CD4-positive, alpha-beta T cell treated with Interleukin-6 for 4 hours (primary cell): ENCODE results near the gene ALOX15.
"Not testable (repeated sequence)": the region's sequence is repeated elsewhere in the genome, so short reads cannot be mapped to it uniquely, and the experiment has no call there.

Experiments
- DNase-seq: peaks from one replicate; pipeline ENCODE4 v3.0.0-alpha.2; 2020; ENCODE audit warnings: mixed read lengths

The ALOX15 gene, protein sequence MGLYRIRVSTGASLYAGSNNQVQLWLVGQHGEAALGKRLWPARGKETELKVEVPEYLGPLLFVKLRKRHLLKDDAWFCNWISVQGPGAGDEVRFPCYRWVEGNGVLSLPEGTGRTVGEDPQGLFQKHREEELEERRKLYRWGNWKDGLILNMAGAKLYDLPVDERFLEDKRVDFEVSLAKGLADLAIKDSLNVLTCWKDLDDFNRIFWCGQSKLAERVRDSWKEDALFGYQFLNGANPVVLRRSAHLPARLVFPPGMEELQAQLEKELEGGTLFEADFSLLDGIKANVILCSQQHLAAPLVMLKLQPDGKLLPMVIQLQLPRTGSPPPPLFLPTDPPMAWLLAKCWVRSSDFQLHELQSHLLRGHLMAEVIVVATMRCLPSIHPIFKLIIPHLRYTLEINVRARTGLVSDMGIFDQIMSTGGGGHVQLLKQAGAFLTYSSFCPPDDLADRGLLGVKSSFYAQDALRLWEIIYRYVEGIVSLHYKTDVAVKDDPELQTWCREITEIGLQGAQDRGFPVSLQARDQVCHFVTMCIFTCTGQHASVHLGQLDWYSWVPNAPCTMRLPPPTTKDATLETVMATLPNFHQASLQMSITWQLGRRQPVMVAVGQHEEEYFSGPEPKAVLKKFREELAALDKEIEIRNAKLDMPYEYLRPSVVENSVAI

DNA sequence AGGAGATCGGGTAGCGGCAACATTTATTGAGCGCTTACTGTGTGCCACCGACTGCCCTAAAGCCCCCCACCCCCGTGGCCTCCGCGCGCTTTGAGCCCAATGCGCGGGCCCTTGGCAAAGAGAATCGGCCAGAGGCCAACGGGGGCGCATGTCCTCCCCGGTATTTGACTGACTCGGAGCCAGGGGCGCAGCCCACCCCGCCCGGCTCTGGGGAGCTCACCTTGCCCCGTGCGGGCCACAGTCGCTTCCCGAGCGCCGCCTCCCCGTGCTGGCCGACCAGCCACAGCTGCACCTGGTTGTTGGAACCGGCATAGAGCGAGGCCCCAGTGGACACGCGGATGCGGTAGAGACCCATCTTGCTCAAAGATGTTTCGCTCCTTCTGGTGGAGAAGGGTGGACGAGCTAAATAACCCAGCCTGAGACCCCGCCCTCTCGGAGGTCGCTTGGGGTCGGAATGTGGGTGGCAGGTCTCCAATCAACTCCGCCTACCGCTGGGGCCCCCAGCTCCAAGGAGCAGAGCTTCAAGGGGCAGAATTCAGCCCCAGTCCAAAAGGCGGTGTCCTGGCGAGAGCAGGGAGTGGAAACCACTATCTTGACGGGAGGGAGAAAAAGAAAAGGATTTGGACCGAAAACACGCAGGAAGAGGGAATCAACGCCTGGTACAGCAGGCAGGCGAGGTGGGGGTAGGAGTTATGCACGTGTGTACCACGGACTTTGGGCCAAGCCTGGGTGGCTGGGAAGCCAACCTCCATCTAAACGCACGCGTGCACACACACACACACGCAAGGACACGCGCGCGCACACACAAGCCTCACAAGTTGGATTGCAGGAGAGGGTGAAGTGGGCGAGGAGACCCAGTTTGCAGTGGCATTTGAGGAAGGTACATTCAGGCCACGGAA lies at the start of gene ALOX15:
Gene ALOX15, minus strand, starts transcription at position 382 of the 899 bp plus-strand sequence. Its CDS starts 27 bp downstream, at position 355.
- no peak for DNase-seq

DNA sequence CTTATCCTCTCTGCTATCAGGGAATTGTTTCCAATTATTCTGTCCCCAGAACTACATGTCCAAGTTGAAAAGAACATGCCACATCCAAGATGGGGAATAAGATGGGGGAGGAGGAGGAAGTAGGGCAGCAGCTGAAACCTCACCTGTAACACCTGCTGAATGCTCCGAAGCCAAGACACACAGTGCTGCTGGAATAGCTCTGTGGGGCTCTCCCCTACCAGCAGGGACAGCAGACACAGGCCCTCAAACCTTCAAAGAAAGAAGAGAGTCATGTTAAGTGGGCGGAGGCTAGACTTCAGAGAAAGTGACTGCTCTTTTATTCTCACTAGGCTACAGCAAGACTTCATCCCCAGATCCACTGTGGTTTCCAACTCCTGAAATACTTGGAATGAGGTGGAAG lies 49.3 kb upstream of the ALOX15 start:
- DNase-seq = no peak

DNA sequence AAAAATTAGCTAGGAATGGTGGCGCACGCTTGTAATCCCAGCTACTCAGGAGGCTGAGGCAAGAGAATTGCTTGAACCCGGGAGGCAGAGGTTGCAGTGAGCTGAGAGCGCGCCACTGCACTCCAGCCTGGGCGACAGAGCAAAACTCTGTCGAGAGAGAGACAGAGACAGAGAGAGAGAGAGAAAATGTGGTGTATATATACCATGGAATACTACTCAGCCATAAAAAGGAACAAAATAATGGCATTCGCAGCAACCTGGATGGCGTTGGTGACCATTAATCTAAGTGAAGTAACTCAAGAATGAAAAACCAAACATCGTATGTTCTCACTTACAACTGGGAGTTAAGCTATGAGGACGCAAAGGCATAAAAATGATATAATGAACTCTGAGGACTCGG lies 48.4 kb upstream of the ALOX15 start:
- not testable (repeated sequence) for DNase-seq

DNA sequence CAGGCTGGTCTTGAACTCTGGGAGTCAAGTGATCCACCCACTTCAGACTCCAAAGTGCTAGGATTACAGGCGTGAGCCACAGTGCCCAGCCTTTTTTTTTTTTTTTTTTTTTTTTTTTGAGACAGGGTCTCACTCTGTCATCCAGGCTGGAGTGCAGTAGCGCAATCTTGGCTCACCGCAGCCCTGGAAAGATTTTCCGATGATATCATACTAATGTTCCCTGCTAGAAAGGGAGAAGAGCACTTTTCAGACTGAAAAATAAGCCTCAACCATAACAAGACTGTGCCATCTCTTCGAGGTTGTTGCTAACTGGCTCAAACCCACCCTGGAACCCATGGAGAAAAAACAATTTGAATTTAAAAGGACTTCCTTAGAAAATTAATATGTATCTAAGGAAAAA lies 42.3 kb upstream of the ALOX15 start:
- not testable (repeated sequence) for DNase-seq

DNA sequence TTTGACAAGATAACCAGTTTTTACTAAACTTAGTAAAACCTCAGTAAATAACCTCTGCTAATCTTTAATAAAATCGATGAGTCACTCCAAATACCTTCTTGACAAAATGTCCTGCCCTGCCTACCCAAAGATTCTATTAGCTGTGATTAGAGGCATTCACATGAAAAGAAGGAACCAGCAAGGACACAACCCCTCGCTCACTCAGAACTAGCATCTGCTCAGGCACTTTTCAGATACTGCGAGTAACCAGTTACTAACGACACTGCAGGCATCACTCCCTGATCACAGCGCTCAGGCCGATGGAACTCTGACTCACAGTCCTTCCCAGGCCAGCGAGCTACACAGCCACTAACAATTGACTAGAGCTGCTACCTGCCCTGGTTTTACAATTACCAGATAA lies 38.2 kb upstream of the ALOX15 start:
- no peak for DNase-seq

DNA sequence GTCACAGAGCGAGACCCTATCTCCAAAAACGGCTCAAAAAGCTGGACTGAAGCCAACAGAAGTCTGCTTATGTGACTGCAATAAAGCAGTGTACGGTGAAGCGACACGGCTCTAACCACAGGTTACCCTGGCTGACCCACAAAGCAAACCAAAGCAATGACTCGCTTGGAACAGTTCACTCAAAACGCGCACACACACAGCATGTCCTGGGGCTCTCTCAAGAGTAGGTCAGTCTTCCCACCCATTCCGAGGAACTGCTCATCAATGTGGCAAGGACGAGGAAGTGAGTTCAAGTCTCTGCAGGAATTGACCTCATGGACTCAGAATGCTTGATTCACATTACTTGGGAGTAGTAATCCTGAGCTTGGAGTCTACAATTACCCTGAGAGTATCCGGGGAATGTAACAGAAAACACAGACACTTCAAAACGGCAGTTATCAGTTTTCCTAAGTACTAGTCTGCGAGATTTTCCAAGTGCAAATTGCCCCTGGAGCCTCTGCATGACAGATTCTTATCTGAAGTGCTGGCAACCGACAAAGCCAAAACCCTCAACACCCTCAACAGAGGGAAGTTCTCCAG lies 37.1 kb upstream of the ALOX15 start:
- no peak for DNase-seq

DNA sequence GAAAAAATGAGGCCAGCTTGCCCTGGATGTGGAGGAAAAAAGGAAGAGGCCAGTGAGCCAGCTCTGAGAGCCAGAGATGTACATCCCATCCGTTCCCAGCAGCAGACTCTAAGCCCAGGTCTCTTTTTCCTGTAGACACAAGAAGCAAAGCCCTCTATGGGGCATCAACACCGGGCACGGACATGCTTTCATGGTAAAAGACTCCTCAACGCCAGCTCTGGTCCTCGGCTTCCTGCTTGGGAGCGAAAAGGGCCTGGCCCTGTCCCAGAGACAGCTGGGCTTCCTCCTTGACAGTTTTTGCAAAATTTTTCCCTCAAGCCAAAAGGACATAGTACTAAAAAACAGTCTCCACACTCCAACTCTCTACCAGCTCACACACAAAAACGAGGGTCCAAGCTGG lies 35.3 kb upstream of the ALOX15 start:
- DNase-seq = no peak

DNA sequence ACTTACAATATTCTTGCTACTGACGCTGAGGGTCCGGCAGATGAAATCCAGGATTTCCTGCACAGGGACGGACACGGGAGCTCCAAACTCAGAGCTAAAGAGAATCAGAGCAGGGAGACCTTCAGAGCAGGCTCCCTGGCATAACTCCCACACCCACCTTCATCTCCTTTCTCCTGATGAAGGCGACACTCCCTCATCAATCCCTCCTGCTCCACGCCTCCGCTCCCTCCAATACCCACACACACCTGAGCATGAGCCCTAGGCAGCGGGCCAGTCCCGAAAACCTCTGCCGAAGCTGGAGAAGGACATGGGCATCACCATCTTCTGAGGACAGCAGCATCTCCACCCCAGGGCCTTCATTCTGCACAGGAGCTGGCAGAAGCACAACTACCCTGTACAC lies 34.3 kb upstream of the ALOX15 start:
- no peak for DNase-seq

DNA sequence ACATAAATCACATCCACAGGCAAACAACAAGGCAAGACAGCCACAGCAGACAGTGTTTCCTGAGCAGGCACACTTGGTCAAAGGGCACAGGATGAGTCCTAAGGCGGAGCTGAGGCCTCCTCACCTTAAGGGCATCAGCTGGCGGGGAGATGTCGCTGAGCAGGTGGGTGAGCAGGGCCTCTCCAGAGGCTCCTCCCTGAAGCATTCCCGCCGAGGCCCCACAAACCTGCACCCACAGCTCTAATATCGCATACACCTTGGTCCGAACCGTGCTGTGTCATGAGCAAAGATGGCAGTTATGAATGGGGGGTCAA lies 33.2 kb upstream of the ALOX15 start:
- no peak for DNase-seq

DNA sequence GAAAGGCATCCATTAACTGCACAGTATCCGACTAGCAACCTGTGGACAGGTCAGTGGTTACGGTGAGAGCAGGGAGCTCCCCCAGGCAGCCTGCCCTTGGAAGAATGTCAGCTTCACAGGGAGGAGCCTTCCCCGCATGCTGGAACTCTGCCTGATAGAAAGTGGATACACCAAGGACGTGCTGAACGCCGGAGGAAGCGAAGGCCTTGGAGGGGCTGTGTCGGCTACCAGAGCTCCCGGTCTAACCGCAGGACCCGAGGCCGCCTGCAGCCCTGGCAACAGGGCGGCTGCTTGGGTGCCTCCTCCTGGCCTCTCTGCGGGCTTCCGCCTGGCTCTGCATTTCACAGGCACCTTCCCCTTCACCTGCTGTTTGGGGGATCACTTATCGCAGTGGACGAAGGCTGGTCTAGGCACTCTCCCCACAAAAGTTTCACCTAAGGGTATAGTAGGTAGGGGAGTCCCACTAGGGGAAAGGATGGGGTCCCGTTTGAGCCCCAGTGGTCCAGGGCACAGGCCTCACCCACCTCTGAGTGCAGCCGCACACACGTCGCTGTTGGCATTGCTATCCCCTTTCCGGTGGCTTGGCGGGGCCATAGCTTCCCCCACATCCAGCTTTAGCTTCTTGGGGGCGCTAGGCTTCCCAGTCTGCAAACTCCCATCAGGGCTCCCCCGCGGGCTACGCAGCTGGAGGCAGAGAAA lies 32.7 kb upstream of the ALOX15 start:
- DNase-seq = no peak

DNA sequence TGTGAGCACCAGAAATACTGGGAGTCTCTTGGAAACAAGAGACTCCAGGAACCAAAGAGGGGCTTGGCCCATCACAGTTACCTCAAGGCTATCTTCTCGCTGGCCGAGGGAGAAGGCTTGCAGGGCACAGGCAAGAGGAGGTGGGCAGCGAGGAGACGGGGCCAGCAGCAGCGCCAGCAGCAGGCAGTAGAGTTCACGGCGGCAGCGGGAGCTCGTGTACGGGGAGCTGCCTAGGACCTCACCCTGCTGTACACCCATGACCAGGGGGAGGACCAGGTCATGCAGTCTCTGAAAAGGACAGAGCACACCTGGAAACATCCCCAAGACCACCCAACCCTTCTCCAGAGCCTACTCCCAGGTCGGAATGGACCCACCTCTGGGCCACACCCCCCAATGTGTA lies 31.7 kb upstream of the ALOX15 start:
- no peak for DNase-seq

DNA sequence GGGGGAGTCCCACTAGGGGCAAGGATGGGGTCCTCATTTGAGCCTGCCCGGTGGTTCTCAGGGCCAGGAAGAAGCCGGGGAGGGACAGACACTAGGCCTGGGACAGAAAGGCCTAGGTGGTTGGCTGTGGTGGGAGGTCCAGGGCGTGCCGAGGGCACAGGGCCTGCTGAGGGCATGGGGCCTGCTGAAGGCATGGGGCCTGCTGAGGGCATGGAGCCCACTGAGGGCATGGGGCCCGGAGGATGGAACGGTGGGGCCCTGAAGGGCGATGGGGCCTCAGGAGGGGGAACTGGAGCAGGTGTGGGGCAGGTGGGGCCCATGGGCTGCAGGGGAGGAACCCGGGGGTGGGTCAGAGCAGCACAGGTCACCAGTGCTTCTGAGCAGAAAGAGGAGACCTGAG lies 31.3 kb upstream of the ALOX15 start:
- DNase-seq = no peak

DNA sequence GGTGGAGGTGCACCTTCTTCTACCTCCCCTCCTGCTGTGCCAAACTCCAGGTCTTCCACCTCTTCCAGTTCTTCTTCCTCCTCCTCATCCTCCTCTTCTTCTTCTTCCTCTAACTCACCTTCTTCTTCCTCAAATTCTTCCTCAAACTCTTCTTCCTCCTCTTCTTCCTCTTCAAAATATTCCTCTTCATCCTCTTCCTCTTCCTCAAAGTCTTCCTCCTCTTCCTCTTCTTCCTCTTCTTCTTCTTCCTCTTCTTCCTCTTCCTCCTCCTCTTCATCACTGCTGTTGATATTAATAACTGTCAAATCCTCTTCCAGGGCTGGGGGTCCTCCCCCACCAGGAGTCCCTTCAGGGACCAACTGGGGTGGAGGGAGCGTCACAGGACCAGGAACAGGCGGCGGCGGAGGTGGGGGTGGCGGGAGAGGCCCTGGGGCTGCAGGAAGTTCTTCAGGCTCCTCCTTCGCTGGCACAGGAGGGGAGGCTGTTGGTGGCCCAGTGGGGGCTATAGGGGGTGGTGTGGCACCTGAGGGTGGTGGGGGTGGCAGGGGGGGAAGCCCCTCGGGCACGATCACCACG lies 30.7 kb upstream of the ALOX15 start:
- DNase-seq = no peak

DNA sequence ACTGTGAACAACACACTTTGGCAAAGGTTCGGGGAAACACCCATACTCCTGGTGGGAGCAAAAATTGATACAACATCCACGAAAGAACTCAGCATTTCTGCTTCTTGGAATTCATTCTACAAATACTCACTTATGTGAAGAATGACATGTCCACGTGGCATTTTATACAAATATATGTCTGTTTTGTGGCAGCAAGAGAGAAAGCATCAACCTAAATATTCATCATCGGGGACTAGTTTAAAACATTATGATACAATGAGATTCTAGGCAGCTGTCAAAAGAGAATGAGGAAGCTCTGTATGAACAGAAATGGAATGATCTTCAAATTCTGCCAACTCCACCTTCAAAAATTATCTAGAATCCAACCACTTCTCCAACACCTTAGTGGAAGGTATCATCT lies 25.7 kb upstream of the ALOX15 start:
- DNase-seq = no peak

DNA sequence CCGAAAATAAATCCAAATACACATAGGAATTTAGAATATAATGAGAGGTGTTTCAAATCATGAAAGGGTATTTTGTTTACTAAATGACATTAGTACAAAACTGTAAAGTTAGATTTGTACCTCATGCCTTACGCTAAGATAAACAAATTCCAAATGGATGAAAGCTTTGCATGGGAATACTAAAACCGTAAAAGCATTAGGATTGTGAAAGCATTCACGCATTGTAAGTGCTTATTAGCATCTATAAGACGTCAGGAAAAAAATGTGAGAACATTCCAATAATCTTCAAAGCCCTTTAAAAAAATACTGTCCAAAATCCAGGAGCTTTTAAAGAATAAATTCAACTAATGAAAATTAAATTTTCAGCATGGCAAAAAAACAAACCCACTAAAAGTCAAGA lies 24.8 kb upstream of the ALOX15 start:
- DNase-seq = no peak

DNA sequence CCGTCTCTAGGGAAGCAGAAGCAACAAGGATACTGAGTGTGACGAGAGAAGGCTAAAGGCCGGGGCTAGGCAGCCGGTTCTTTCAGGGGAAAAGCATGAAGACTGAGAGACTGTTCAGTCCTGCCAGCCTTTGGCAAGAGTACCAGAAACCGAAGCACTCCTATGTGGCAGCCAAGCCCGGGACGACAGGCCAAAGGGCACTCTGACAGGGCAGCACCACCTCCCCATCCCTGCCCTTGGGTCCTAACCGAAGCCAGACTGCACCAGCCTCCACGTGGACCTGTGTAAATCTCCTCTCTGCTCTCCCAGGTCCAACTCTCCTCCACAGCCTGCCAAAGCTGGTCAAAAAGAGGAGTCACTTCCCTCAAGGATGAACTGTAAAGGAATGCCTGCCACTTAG lies 23.5 kb upstream of the ALOX15 start:
- no peak for DNase-seq

DNA sequence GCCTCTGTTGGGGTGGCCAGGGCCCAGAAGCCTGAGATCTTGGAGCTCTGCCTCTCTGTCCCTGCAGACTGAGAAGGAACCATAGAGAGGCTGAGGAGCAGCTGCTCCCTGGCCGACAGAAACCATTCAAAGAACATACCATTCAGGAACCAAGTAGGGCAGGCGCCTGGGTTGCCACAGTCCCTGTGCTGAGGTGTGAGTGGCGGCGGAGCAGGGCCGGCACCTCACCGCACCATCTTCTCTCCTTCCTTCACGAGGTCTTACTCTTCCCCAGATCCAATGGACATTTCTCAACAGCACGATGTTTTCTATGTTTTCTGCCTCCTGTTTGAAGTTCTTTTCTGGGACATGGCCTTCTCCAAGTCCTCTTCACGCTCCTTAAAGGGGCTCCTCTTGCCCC lies 22.8 kb upstream of the ALOX15 start:
- no peak for DNase-seq

DNA sequence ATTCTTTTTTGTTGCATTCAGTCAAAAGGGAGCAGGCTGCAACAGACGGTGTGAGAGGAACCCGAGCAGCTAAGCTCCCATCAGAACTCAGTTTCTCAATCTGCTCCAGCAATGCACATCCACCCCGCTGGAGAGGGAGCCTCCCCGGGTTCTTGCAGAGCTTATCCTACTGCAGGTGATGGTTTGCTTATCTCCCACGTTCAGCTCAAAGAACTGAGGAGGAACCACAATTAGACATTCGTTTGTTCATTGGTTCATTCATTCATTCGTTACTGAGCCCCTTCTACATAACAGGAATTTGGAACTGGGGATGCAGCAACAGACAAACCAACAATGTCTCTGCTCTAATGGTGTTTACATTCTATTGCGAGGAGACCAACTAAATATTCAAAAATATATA lies 22.2 kb upstream of the ALOX15 start:
- DNase-seq = no peak

DNA sequence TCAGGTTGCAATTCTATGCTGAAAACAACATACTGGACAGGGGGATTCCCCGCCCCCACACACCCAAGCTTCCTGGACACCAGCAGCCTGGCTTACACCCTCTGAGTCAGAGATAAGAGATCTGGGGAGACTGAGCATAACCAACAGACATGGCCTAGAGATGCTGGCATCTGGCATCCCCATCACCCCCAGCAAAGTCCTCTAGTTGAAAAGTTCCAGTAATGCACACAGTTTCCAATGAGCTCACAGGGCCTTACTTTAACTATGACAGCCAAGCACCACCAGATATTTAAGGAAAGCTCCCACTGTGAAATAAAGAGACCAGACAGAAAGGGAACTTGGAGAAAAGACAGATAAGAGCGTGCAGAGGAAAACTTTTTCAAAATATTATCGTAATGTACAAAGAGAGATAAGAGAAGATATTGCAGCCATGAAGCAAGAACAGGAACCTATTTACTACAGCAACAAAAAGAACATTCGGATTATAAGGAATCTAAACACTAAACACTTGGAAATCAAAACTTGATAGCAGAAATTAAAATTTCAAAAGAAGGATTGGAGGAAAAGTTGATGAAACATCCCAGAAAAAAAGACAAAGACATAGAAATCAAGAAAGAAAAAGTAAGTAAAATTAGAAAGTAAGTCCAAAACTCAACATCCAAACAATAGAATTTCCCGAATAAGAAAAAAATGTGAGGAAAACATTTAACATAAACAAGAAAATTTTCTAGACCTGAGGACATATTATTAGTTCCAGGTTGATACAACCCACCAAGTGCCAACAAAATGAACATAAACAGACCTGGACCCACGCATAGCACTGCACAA lies 17.2 kb upstream of the ALOX15 start:
- no peak for DNase-seq

DNA sequence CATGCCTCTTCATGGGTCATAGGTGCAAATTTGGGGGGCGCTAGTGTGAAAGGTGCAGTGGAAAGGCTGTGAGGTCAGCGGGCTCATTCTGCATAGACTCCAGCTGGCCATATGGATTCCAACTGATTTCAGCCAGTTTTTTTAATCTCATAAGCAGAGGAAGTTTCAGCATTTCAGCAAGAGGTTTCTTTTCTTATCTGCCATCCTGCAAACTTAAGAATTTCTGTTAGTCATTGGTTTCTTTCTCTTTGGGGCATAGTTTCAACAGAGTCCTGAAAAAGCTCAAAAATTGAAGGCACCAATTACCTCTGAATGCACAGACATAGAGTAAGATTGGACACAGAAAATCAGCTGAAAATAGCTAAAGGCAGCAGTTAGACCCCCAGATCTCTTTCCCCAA lies 16.2 kb upstream of the ALOX15 start:
- DNase-seq = no peak

DNA sequence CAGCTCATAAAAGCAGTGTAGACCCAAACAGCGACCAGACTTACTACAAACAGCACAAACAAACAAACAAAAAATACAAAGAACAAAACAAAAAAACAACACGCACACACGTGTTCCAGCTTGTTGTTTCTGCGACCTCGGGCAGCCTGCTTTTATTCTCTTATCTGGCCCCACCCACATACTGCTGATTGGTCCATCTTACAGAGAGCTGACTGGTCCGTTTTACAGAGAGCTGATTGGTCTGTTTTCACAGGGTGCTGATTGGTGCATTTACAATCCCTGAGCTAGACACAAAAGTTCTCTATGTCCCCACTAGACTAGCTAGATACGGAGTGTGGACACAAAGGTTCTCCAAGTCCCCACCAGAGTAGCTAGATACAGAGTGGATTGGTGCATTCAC lies 14.5 kb upstream of the ALOX15 start:
- not testable (repeated sequence) for DNase-seq
